NB4 (cell line): Measurements from ENCODE around the gene VPS37D.

Experiments used
- CTCF ChIP-seq: IDR thresholded peaks from one replicate; pipeline ENCODE4 v1.5.1; 2012; ENCODE audit warnings: low read depth, low read length
- POLR2A ChIP-seq: IDR thresholded peaks from 2 replicates; pipeline ENCODE4 v1.6.1; 2011; ENCODE audit warnings: mild to moderate bottlenecking; ENCODE audit not compliant: insufficient read length; ENCODE audit errors: extremely low read depth

- TF ChIP-seq POLR2A (no peak), CTCF (no peak)
These were observed 2.3 kb downstream of the VPS37D start for GRCh38 chr7:73669858-73670385.
